OCI-LY1 (cell line): ENCODE measurements around the gene RNF113A.

ENCODE experiments used
- H2AFZ ChIP-seq: fragments of 200-600 bp; sonication (generic), shearing (Covaris generic); 2 replicates; pipeline ENCODE4 v1.6.0; 2014; ENCODE audit warnings: antibody characterized with exemption, mild to moderate bottlenecking, low read length
- H3F3A ChIP-seq: fragments of 200-600 bp; sonication (generic), shearing (Covaris generic); 2 replicates; pipeline ENCODE4 v1.6.0; 2014; ENCODE audit warnings: mild to moderate bottlenecking, antibody characterized with exemption, low read length, moderate library complexity; ENCODE audit not compliant: insufficient read depth
- H3K27ac ChIP-seq: fragments of 200-600 bp; sonication (generic); 2 replicates; pipeline ENCODE4 v1.5.1; 2014; ENCODE audit warnings: low read length, mixed run types, mild to moderate bottlenecking, low read depth; ENCODE audit not compliant: poor library complexity, severe bottlenecking
- H3K27me3 ChIP-seq: fragments of 200-600 bp; sonication (generic); 2 replicates; pipeline ENCODE4 v1.6.0; 2014; ENCODE audit warnings: antibody characterized with exemption, mild to moderate bottlenecking, low read length, moderate library complexity; ENCODE audit not compliant: insufficient read depth
- H3K36me3 ChIP-seq: fragments of 200-600 bp; sonication (generic); 2 replicates; pipeline ENCODE4 v1.6.1; 2014; ENCODE audit warnings: mild to moderate bottlenecking, antibody characterized with exemption, low read length, moderate library complexity, mixed read lengths; ENCODE audit not compliant: insufficient read depth
- H3K4me1 ChIP-seq: fragments of 200-600 bp; sonication (generic); 2 replicates; pipeline ENCODE4 v1.5.1; 2014; ENCODE audit warnings: mild to moderate bottlenecking, low read length, moderate library complexity; ENCODE audit not compliant: insufficient read depth, severe bottlenecking
- H3K4me2 ChIP-seq: fragments of 200-600 bp; sonication (generic), shearing (Covaris generic); 2 replicates; pipeline ENCODE4 v1.6.1; 2014; ENCODE audit warnings: low read length
- H3K4me3 ChIP-seq: fragments of 200-600 bp; sonication (generic); 2 replicates; pipeline ENCODE4 v1.5.1; 2014; ENCODE audit warnings: low read length, low read depth, mild to moderate bottlenecking, mixed read lengths; ENCODE audit not compliant: poor library complexity, severe bottlenecking
- H3K79me2 ChIP-seq: fragments of 200-600 bp; shearing (Covaris generic); 2 replicates; pipeline ENCODE4 v1.6.1; 2016; ENCODE audit warnings: mixed run types, low read length, mixed read lengths; ENCODE audit not compliant: insufficient read depth
- H3K9ac ChIP-seq: fragments of 200-600 bp; sonication (generic), shearing (Covaris generic); 2 replicates; pipeline ENCODE4 v1.6.1; 2014; ENCODE audit warnings: mild to moderate bottlenecking, low read length, mixed read lengths
- H3K9me2 ChIP-seq: fragments of 200-600 bp; sonication (generic), shearing (Covaris generic); 2 replicates; pipeline ENCODE4 v1.6.1; 2014; ENCODE audit warnings: low read depth, mild to moderate bottlenecking, low read length, mixed read lengths
- H3K9me3 ChIP-seq: fragments of 200-600 bp; shearing (Covaris generic); 2 replicates; pipeline ENCODE4 v1.6.1; 2014; ENCODE audit warnings: low read length, mixed read lengths
- H4K20me1 ChIP-seq: fragments of 200-600 bp; sonication (generic), shearing (Covaris generic); 2 replicates; pipeline ENCODE4 v1.6.0; 2016; ENCODE audit warnings: mild to moderate bottlenecking, low read length; ENCODE audit not compliant: insufficient read depth
- EZH2 ChIP-seq: fragments of 200-600 bp; sonication (generic), shearing (Covaris generic); IDR thresholded peaks from 2 replicates; pipeline ENCODE4 v1.8.0; 2017; ENCODE audit warnings: borderline replicate concordance, mixed run types, mild to moderate bottlenecking, antibody characterized with exemption, low read length, moderate library complexity, mixed read lengths
- TF ChIP-seq, protein P1 (sequence below): fragments of 200-600 bp; sonication (generic), shearing (Covaris generic); IDR thresholded peaks from 2 replicates; pipeline ENCODE4 v1.5.1; 2017; ENCODE audit warnings: mild to moderate bottlenecking, antibody characterized with exemption, low read length, moderate library complexity, mixed read lengths

The RNF113A gene

GRCh38 chrX:119871599-119872395 lies at the start of gene RNF113A, which contains the start of gene NDUFA1:
Gene RNF113A, minus strand, starts transcription at chrX:119871733. Its CDS starts 120 bp downstream, at chrX:119871613.
Gene NDUFA1, plus strand, starts transcription at chrX:119871832. Its CDS starts 80 bp downstream, at chrX:119871912.
- H3K9ac ChIP-seq, result peak within 1 kb of the TSS; percentile 86
- H3K9me2 ChIP-seq, result no peaks in the 10 kb centered on the region
- peak within 1 kb of the TSS; percentile 95 for H3K4me2 ChIP-seq
- peak within 1 kb of the TSS; percentile 92 for H3K27ac ChIP-seq
- H3K4me1 ChIP-seq, result peaks cover 8% of the 10 kb centered on the region
- no peaks in the 10 kb centered on the region for H4K20me1 ChIP-seq
- H3F3A ChIP-seq, result no peaks in the 10 kb centered on the region
- peaks cover 18% of the 10 kb centered on the region for H3K36me3 ChIP-seq
- no peaks in the 10 kb centered on the region for H3K9me3 ChIP-seq
- no peak for TF ChIP-seq EZH2
- H2AFZ ChIP-seq, result no peak within 1 kb of the TSS; the same call in 1 of the 2 replicates
- H3K27me3 ChIP-seq, result no peaks in the 10 kb centered on the region
- peak within 1 kb of the TSS; percentile 80 for H3K4me3 ChIP-seq
- 0 out of 2 replicates have a peak, but pooled peaks cover 6% of the 10 kb centered on the region for H3K79me2 ChIP-seq

GRCh38 chrX:119919835-119920585 lies 48.5 kb upstream of the RNF113A start:
- Histone ChIP-seq H3K9me2 (no peaks in the 10 kb centered on the region), H3K9me3 (no peaks in the 10 kb centered on the region), H2AFZ (no peak overlapping the region), H4K20me1 (no peaks in the 10 kb centered on the region), H3F3A (no peaks in the 10 kb centered on the region), H3K27ac (no peak overlapping the region), H3K4me3 (no peak overlapping the region), H3K4me2 (no peak overlapping the region), H3K27me3 (no peaks in the 10 kb centered on the region), H3K79me2 (no peaks in the 10 kb centered on the region), H3K36me3 (peaks cover 3% of the 10 kb centered on the region; the same call in 1 of the 2 replicates), H3K9ac (no peak overlapping the region), H3K4me1 (no peaks in the 10 kb centered on the region)
- TF ChIP-seq, protein P1, sequence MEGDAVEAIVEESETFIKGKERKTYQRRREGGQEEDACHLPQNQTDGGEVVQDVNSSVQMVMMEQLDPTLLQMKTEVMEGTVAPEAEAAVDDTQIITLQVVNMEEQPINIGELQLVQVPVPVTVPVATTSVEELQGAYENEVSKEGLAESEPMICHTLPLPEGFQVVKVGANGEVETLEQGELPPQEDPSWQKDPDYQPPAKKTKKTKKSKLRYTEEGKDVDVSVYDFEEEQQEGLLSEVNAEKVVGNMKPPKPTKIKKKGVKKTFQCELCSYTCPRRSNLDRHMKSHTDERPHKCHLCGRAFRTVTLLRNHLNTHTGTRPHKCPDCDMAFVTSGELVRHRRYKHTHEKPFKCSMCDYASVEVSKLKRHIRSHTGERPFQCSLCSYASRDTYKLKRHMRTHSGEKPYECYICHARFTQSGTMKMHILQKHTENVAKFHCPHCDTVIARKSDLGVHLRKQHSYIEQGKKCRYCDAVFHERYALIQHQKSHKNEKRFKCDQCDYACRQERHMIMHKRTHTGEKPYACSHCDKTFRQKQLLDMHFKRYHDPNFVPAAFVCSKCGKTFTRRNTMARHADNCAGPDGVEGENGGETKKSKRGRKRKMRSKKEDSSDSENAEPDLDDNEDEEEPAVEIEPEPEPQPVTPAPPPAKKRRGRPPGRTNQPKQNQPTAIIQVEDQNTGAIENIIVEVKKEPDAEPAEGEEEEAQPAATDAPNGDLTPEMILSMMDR, result no peak
- TF ChIP-seq EZH2, result no peak

GRCh38 chrX:119917877-119918276 lies 46.3 kb upstream of the RNF113A start:
- Histone ChIP-seq H3K36me3 (no peaks in the 10 kb centered on the region), H2AFZ (no peak overlapping the region), H3K79me2 (no peaks in the 10 kb centered on the region), H3K27me3 (no peaks in the 10 kb centered on the region), H3K9ac (no peak overlapping the region), H3K9me2 (no peaks in the 10 kb centered on the region), H3K4me2 (no peak overlapping the region), H3K4me3 (no peak overlapping the region), H3K27ac (no peak overlapping the region), H3K4me1 (no peaks in the 10 kb centered on the region), H3F3A (no peaks in the 10 kb centered on the region), H3K9me3 (no peaks in the 10 kb centered on the region), H4K20me1 (no peaks in the 10 kb centered on the region)
- TF ChIP-seq EZH2, result no peak
- TF ChIP-seq, protein P1, result no peak
